HG03565 (cell line): ENCODE data around the gene LAMP1.
"Not testable (repeated sequence)": the region's sequence is repeated elsewhere in the genome, so short reads cannot be mapped to it uniquely, and the experiment has no call there.

Experiments
- ATAC-seq: cut with Tn5 transposase; IDR thresholded peaks from one replicate; pipeline ENCODE4 v1.9.1; 2021; ENCODE audit warnings: mild to moderate bottlenecking, moderate library complexity; ENCODE audit not compliant: unreplicated experiment

LAMP1 gene

GRCh38 chr13:113295776-113296175, 1.3 kb upstream of the LAMP1 start:
- ATAC-seq = no peak

GRCh38 chr13:113297370-113298042, 467 bp downstream of the LAMP1 start:
- ATAC-seq = peak; percentile 24

GRCh38 chr13:113298043-113298945, 1.3 kb downstream of the LAMP1 start:
- no peak for ATAC-seq

- no peak for ATAC-seq
These were observed 2.9 kb downstream of the LAMP1 start for GRCh38 chr13:113299951-113300350.

- no peak for ATAC-seq
These were observed 5.9 kb downstream of the LAMP1 start for GRCh38 chr13:113302986-113303385.

- ATAC-seq = no peak
These were observed 7.1 kb downstream of the LAMP1 start for GRCh38 chr13:113304121-113304520.

GRCh38 chr13:113305208-113305607, 8.2 kb downstream of the LAMP1 start:
- ATAC-seq = no peak

GRCh38 chr13:113307491-113307890, 10.5 kb downstream of the LAMP1 start:
- ATAC-seq = no peak

GRCh38 chr13:113309473-113309872, 12.4 kb downstream of the LAMP1 start:
- no peak for ATAC-seq

- not testable (repeated sequence) for ATAC-seq
These were observed 17.1 kb downstream of the LAMP1 start for GRCh38 chr13:113314112-113314511.

- ATAC-seq = not testable (repeated sequence)
These were observed 17.9 kb downstream of the LAMP1 start for GRCh38 chr13:113314895-113315470.

GRCh38 chr13:113315992-113316391, 19.0 kb downstream of the LAMP1 start:
- ATAC-seq = no peak

- no peak for ATAC-seq
These were observed 20.0 kb downstream of the LAMP1 start for GRCh38 chr13:113317031-113317430.

- ATAC-seq = no peak
These were observed 21.9 kb downstream of the LAMP1 start for GRCh38 chr13:113318956-113319355.

- ATAC-seq = no peak
These were observed 22.3 kb downstream of the LAMP1 start for GRCh38 chr13:113319371-113319770.

- no peak for ATAC-seq
These were observed 23.3 kb downstream of the LAMP1 start for GRCh38 chr13:113320226-113320875.

GRCh38 chr13:113321546-113321945, 24.5 kb downstream of the LAMP1 start:
- no peak for ATAC-seq

GRCh38 chr13:113322043-113322461, 25.0 kb downstream of the LAMP1 start:
- ATAC-seq = no peak

GRCh38 chr13:113322890-113323651, 26.0 kb downstream of the LAMP1 start:
- ATAC-seq = no peak

GRCh38 chr13:113323869-113324268, 26.8 kb downstream of the LAMP1 start:
- no peak for ATAC-seq
